ENCODE results near the gene DSN1.

- TF ChIP-seq POLR2AphosphoS5 (IDR thresholded peaks at IDR 0.05; ENCODE audit: low read depth, low read length): no peak
- no peak for TF ChIP-seq POLR2A (IDR thresholded peaks at IDR 0.05; ENCODE audit: low read depth, low read length)
Measured at GRCh38 chr20:36709126-36709525, 64.4 kb downstream of the DSN1 start.

Data from GM12891 (cell line).